ENCODE results near the gene MUC15. TPM values are rescaled to one million over a fixed set of nuclear protein-coding genes. Genes with fewer than 3 reads are reported as not detected.

MUC15 gene
- total RNA-seq, result not detected in 2 replicates

GRCh38 chr11:26571861-26572654 is at the start of gene MUC15:
Gene MUC15 (minus strand): TSS chr11:26572263. CDS start chr11:26567094, 5,169 bp downstream.

Other genes starting within 250 kb of the MUC15 start
- 0.28 and 0.55 TPM in 2 replicates for gene ANO3, start 240.1 kb downstream of the MUC15 start, total RNA-seq
- 0.09 and 0.14 TPM in 2 replicates for gene SLC5A12, start 149.8 kb upstream of the MUC15 start, total RNA-seq

Data from smooth muscle cell of bladder (primary cell).